Tongue (tissue), 2 donors: ENCODE data around the gene SPEG. TPM values are rescaled to one million over a fixed set of nuclear protein-coding genes. Genes with fewer than 3 reads are reported as not detected.

Source experiments
- DNase-seq: peaks from one replicate; pipeline ENCODE4 v3.0.0-alpha.2; 2015
- total RNA-seq: library from RNA; depleted of rRNA; stranded (reverse); fragments of >200 nt; gene quantifications from one replicate; pipeline ENCODE4 v1.2.3, GENCODE V29; 2014

SPEG gene
- total RNA-seq, 1 donor from 2014 or later: 136 TPM

- DNase-seq: peak; percentile 77
Observed at GRCh38 chr2:219514196-219514761, 79.6 kb downstream of the SPEG start, which contains the start of gene ASIC4. Gene ASIC4, plus strand, starts transcription at chr2:219514482. Its CDS starts 243 bp downstream, at chr2:219514725.

GRCh38 chr2:219514836-219515235 lies 80.2 kb downstream of the SPEG start:
- no peak for DNase-seq

- no peak for DNase-seq
Observed at GRCh38 chr2:219515874-219516629, 81.4 kb downstream of the SPEG start.

GRCh38 chr2:219516888-219517287 lies 82.2 kb downstream of the SPEG start:
- DNase-seq: no peak

- no peak for DNase-seq
Observed at GRCh38 chr2:219517954-219518778, 83.5 kb downstream of the SPEG start.

GRCh38 chr2:219519526-219519916 lies 84.9 kb downstream of the SPEG start:
- no peak for DNase-seq

GRCh38 chr2:219520079-219520478 lies 85.4 kb downstream of the SPEG start:
- peak; percentile 55 for DNase-seq

GRCh38 chr2:219521066-219521880 lies 86.6 kb downstream of the SPEG start:
- DNase-seq: peak; percentile 60

- no peak for DNase-seq
Observed at GRCh38 chr2:219522111-219523030, 87.7 kb downstream of the SPEG start.

- no peak for DNase-seq
Observed at GRCh38 chr2:219523031-219523671, 88.5 kb downstream of the SPEG start.

- no peak for DNase-seq
Observed at GRCh38 chr2:219524817-219525216, 90.2 kb downstream of the SPEG start.

GRCh38 chr2:219525533-219526232 lies 91.0 kb downstream of the SPEG start:
- no peak for DNase-seq

GRCh38 chr2:219526320-219527075 lies 91.9 kb downstream of the SPEG start:
- no peak for DNase-seq

GRCh38 chr2:219527076-219527394 lies 92.4 kb downstream of the SPEG start:
- DNase-seq: no peak

GRCh38 chr2:219527472-219527871 lies 92.8 kb downstream of the SPEG start:
- DNase-seq: no peak

- DNase-seq: peak; percentile 95
Observed at GRCh38 chr2:219530048-219530963, 95.7 kb downstream of the SPEG start.

GRCh38 chr2:219531639-219532377 lies 97.2 kb downstream of the SPEG start:
- DNase-seq: no peak

- no peak for DNase-seq
Observed at GRCh38 chr2:219532378-219532649, 97.7 kb downstream of the SPEG start.
